H1 (cell line): Measurements from ENCODE around the gene EPHA3. TPM values are rescaled to one million over a fixed set of nuclear protein-coding genes. Genes with fewer than 3 reads are reported as not detected.

Experiments
- CTCF ChIA-PET: fragments of 300-600 bp; sonication (Branson Sonifier 250); formaldehyde crosslinking; loops from one replicate; lab custom pipeline; 2021; ENCODE audit not compliant: partially characterized antibody; lab: Charles Lee
- POLR2A ChIA-PET: fragments of 300-600 bp; sonication (Branson Sonifier 250); formaldehyde crosslinking; loops from one replicate; lab custom pipeline; 2021; ENCODE audit warnings: inconsistent platforms; ENCODE audit not compliant: partially characterized antibody; lab: Charles Lee
- DNase-seq, 2 experiments: peaks; one replicate each; pipeline versions ENCODE4 v3.0.0 to v3.0.0-alpha.2; 2010 to 2022; ENCODE audit warnings: low spot score in 2 of 2, low read depth in 1 of 2, mixed read lengths in 1 of 2
- FAIRE-seq: peaks from 2 replicates; lab custom pipeline; 2011; peaks lifted over from hg19 to GRCh38; lab: Jason Lieb, UNC
- H2AFZ ChIP-seq: 2 replicates; pipeline ENCODE4 v1.8.1; 2012; ENCODE audit warnings: low read length, inconsistent platforms
- H2AK5ac ChIP-seq: 2 replicates; pipeline ENCODE4 v1.6.1; 2013; ENCODE audit warnings: low read depth, low read length
- H2BK120ac ChIP-seq: replicated peaks from 2 replicates; pipeline ENCODE3; 2013; ENCODE audit warnings: low read depth, low read length, inconsistent platforms
- H2BK12ac ChIP-seq: 2 replicates; pipeline ENCODE4 v1.6.1; 2013; ENCODE audit warnings: low read depth, low read length
- H2BK15ac ChIP-seq: 2 replicates; pipeline ENCODE4 v1.6.1; 2013; ENCODE audit warnings: low read length
- H2BK20ac ChIP-seq: 2 replicates; pipeline ENCODE4 v1.6.1; 2013; ENCODE audit warnings: low read length
- H2BK5ac ChIP-seq: 2 replicates; pipeline ENCODE4 v1.6.1; 2013; ENCODE audit warnings: low read depth, low read length
- H3K14ac ChIP-seq: 2 replicates; pipeline ENCODE4 v1.6.1; 2013; ENCODE audit warnings: inconsistent platforms; ENCODE audit not compliant: insufficient read length
- H3K18ac ChIP-seq: 2 replicates; pipeline ENCODE4 v1.6.1; 2013; ENCODE audit warnings: low read length; ENCODE audit errors: extremely low read depth
- H3K23ac ChIP-seq: 2 replicates; pipeline ENCODE4 v1.6.1; 2013; ENCODE audit warnings: inconsistent platforms; ENCODE audit not compliant: insufficient read length
- H3K23me2 ChIP-seq: 2 replicates; pipeline ENCODE4 v1.6.1; 2013; ENCODE audit warnings: low read depth, low read length
- H3K27ac ChIP-seq: 2 replicates; pipeline ENCODE4 v1.6.1; 2011; ENCODE audit warnings: low read depth, low read length, inconsistent platforms
- H3K27me3 ChIP-seq, 4 experiments: replicated peaks in 1 of 4; 1 replicate in 1 of 4; 2 replicates in 3 of 4; pipeline versions ENCODE4 v1.6.1 to v1.8.1; 2011 to 2013; ENCODE audit warnings: low read length in 3 of 4, mild to moderate bottlenecking in 3 of 4, inconsistent platforms in 2 of 4, mixed read lengths in 2 of 4, moderate library complexity in 1 of 4; ENCODE audit not compliant: control insufficient read depth in 3 of 4, insufficient read depth in 3 of 4; ENCODE audit errors: extremely low read depth in 1 of 4
- H3K36me3 ChIP-seq, 4 experiments: 2 replicates each; pipeline versions ENCODE4 v1.6.1 to v1.8.1; 2011 to 2013; ENCODE audit warnings: mild to moderate bottlenecking in 4 of 4, low read length in 3 of 4, moderate library complexity in 2 of 4, control low read depth in 1 of 4, inconsistent platforms in 1 of 4; ENCODE audit not compliant: insufficient read depth in 4 of 4, control insufficient read depth in 2 of 4
- H3K4ac ChIP-seq: replicated peaks from 2 replicates; pipeline ENCODE3; 2013; ENCODE audit warnings: low read length, low read depth, mixed read lengths, inconsistent platforms; ENCODE audit not compliant: insufficient read length
- H3K4me1 ChIP-seq, 4 experiments: replicated peaks in 1 of 4; 1 replicate in 1 of 4; 2 replicates in 3 of 4; pipeline versions ENCODE4 v1.6.1 to v1.8.1; 2011 to 2013; ENCODE audit warnings: low read length in 3 of 4, inconsistent platforms in 2 of 4, mixed read lengths in 1 of 4; ENCODE audit not compliant: insufficient read depth in 4 of 4, control insufficient read depth in 3 of 4
- H3K4me2 ChIP-seq, 2 experiments: 2 replicates each; pipeline versions ENCODE4 v1.6.1 to v1.8.1; 2011 to 2013; ENCODE audit warnings: low read depth in 2 of 2, low read length in 2 of 2, control low read depth in 1 of 2, inconsistent platforms in 1 of 2, mild to moderate bottlenecking in 1 of 2; ENCODE audit not compliant: insufficient read depth in 1 of 2
- H3K4me3 ChIP-seq, 4 experiments: fragments of 200-600, 300-600 bp in 1 of 4; sonication (generic), shearing (Covaris generic), sonication (Bioruptor Twin) in 1 of 4; 2 replicates each; pipeline versions ENCODE4 v1.5.1 to v1.8.1; 2011 to 2016; ENCODE audit warnings: low read length in 4 of 4, low read depth in 3 of 4, control low read depth in 2 of 4, inconsistent platforms in 2 of 4, mild to moderate bottlenecking in 2 of 4, mixed read lengths in 1 of 4, moderate library complexity in 1 of 4; ENCODE audit not compliant: insufficient read depth in 2 of 4; ENCODE audit errors: extremely low read depth in 1 of 4
- H3K56ac ChIP-seq: replicated peaks from 2 replicates; pipeline ENCODE3; 2013; ENCODE audit warnings: low read depth, mild to moderate bottlenecking, mixed read lengths, low read length, inconsistent platforms; ENCODE audit not compliant: insufficient read length
- H3K79me1 ChIP-seq: 2 replicates; pipeline ENCODE4 v1.6.1; 2013; ENCODE audit warnings: low read depth, low read length, control low read depth
- H3K79me2 ChIP-seq, 2 experiments: 2 replicates each; pipeline versions ENCODE4 v1.6.1 to v1.8.1; 2012 to 2013; ENCODE audit warnings: low read length in 2 of 2, mild to moderate bottlenecking in 2 of 2, inconsistent platforms in 1 of 2; ENCODE audit not compliant: insufficient read depth in 2 of 2, control insufficient read depth in 1 of 2
- H3K9ac ChIP-seq, 4 experiments: replicated peaks in 1 of 4; 1 replicate in 1 of 4; 2 replicates in 3 of 4; pipeline versions ENCODE4 v1.6.1 to v1.8.1; 2011 to 2013; ENCODE audit warnings: low read depth in 3 of 4, low read length in 3 of 4, control low read depth in 2 of 4, mild to moderate bottlenecking in 2 of 4, moderate library complexity in 2 of 4, inconsistent platforms in 1 of 4; ENCODE audit errors: extremely low read depth in 1 of 4
- H3K9me3 ChIP-seq, 2 experiments: 2 replicates each; pipeline versions ENCODE4 v1.6.1 to v1.8.1; 2012 to 2013; ENCODE audit warnings: mild to moderate bottlenecking in 2 of 2, moderate library complexity in 2 of 2, control low read depth in 1 of 2, inconsistent platforms in 1 of 2, low read depth in 1 of 2, low read length in 1 of 2, mixed read lengths in 1 of 2; ENCODE audit not compliant: insufficient read depth in 2 of 2
- H4K20me1 ChIP-seq, 2 experiments: replicated peaks in 1 of 2; 2 replicates each; pipeline versions ENCODE3 to v1.8.1; 2011 to 2013; ENCODE audit warnings: inconsistent platforms in 2 of 2, low read length in 2 of 2, mild to moderate bottlenecking in 1 of 2; ENCODE audit not compliant: insufficient read depth in 2 of 2, control insufficient read depth in 1 of 2
- H4K5ac ChIP-seq: 2 replicates; pipeline ENCODE4 v1.6.1; 2013; ENCODE audit warnings: low read length, low read depth, mixed read lengths, inconsistent platforms; ENCODE audit not compliant: insufficient read length
- H4K8ac ChIP-seq: 2 replicates; pipeline ENCODE4 v1.8.0; 2013; ENCODE audit warnings: mild to moderate bottlenecking, moderate library complexity, low read length, inconsistent platforms; ENCODE audit not compliant: insufficient read depth; ENCODE audit errors: extremely low read depth
- H4K91ac ChIP-seq: replicated peaks from 2 replicates; pipeline ENCODE3; 2013; ENCODE audit warnings: low read length, mixed read lengths, inconsistent platforms; ENCODE audit not compliant: insufficient read length
- CHD1 ChIP-seq: IDR thresholded peaks from 2 replicates; pipeline ENCODE4 v1.6.1; 2012; ENCODE audit warnings: low read depth, low read length, improper control_type of control experiment
- CREB1 ChIP-seq: IDR thresholded peaks from 2 replicates; pipeline ENCODE4 v1.6.1; 2012; ENCODE audit warnings: inconsistent platforms
- CTBP2 ChIP-seq: IDR thresholded peaks from 2 replicates; pipeline ENCODE4 v1.7.0; 2011; ENCODE audit warnings: borderline replicate concordance, mild to moderate bottlenecking, moderate library complexity, mixed read lengths, low read length; ENCODE audit not compliant: insufficient read depth, insufficient read length
- EP300 ChIP-seq, 2 experiments: IDR thresholded peaks; 1 replicate in 1 of 2; 2 replicates in 1 of 2; pipeline ENCODE4 v1.6.1; 2011 to 2012; ENCODE audit warnings: low read depth in 2 of 2, low read length in 2 of 2, mild to moderate bottlenecking in 2 of 2, borderline replicate concordance in 1 of 2, inconsistent platforms in 1 of 2, moderate library complexity in 1 of 2
- FOSL1 ChIP-seq: IDR thresholded peaks from 2 replicates; pipeline ENCODE4 v1.6.1; 2011; ENCODE audit warnings: mild to moderate bottlenecking, low read depth, low read length, moderate library complexity; ENCODE audit not compliant: insufficient read depth
- JUN ChIP-seq: IDR thresholded peaks from 2 replicates; pipeline ENCODE4 v1.6.1; 2011; ENCODE audit warnings: low read depth, mild to moderate bottlenecking, improper control_type of control experiment, low read length
- KDM4A ChIP-seq: IDR thresholded peaks from one replicate; pipeline ENCODE4 v1.7.1; 2012; ENCODE audit warnings: low read depth, mild to moderate bottlenecking, moderate library complexity, low read length, inconsistent platforms; ENCODE audit not compliant: severe bottlenecking
- KDM5A ChIP-seq: fragments of 200-600 bp; IDR thresholded peaks from 2 replicates; pipeline ENCODE4 v1.7.1; 2012; ENCODE audit warnings: mild to moderate bottlenecking, low read length, inconsistent platforms, mixed read lengths
- MAFK ChIP-seq: IDR thresholded peaks from 2 replicates; pipeline ENCODE4 v1.6.1; 2012; ENCODE audit warnings: low read depth, mild to moderate bottlenecking, improper control_type of control experiment, low read length
- NANOG ChIP-seq: IDR thresholded peaks from 2 replicates; pipeline ENCODE4 v1.6.1; 2011; ENCODE audit warnings: low read length, low read depth, mild to moderate bottlenecking, inconsistent platforms; ENCODE audit not compliant: insufficient read depth, poor library complexity, severe bottlenecking
- POLR2A ChIP-seq, 2 experiments: IDR thresholded peaks; 1 replicate in 1 of 2; 2 replicates in 1 of 2; pipeline ENCODE4 v1.6.1; 2011; ENCODE audit warnings: low read depth in 2 of 2, low read length in 2 of 2, mild to moderate bottlenecking in 2 of 2; ENCODE audit errors: control extremely low read depth in 1 of 2
- SIX5 ChIP-seq: IDR thresholded peaks from 2 replicates; pipeline ENCODE4 v1.6.1; 2011; ENCODE audit warnings: mild to moderate bottlenecking, low read depth, low read length
- SP1 ChIP-seq: IDR thresholded peaks from 2 replicates; pipeline ENCODE4 v1.6.1; 2011; ENCODE audit warnings: low read depth, low read length
- WGBS, 2 experiments: shearing (Covaris generic) in 1 of 2; methylation state at CpG; one replicate each; pipeline versions ENCODE4 v1.1.6 to v1.1.7; 2013 to 2015; ENCODE audit warnings: low lambda C conversion rate in 2 of 2, mixed read lengths in 2 of 2, inconsistent platforms in 1 of 2, low coverage in 1 of 2, missing lambda C conversion rate in 1 of 2; ENCODE audit not compliant: insufficient replicate concordance in 2 of 2, insufficient coverage in 1 of 2, insufficient read length in 1 of 2; ENCODE audit errors: extremely low coverage in 1 of 2, missing lambda C conversion rate in 1 of 2; 5-methylcytosine and 5-hydroxymethylcytosine counted together
- polyA plus RNA-seq, 7 experiments: library from polyadenylated mRNA; depleted of rRNA in 3 of 7; stranded (reverse) in 5 of 7; unstranded in 2 of 7; fragments of >200 nt in 5 of 7; fragments of 200-250 nt in 2 of 7; gene quantifications; 1 replicate in 5 of 7; 2 replicates in 1 of 7; 4 replicates in 1 of 7; pipeline versions ENCODE4 v1.2.1 to v1.2.3, GENCODE V29; 2011 to 2013; ENCODE audit warnings: missing spikeins in 2 of 7, mixed read lengths in 2 of 7
- total RNA-seq: library from RNA; stranded (reverse); fragmentation: NEBNext Ultra II Directional; extraction: Animal tissue kit (Norgen Biotek cat#: 25700); gene quantifications from 2 replicates; pipeline ENCODE4 v1.2.1, GENCODE V29; 2021
- TF ChIP-seq, protein P1 (sequence below): IDR thresholded peaks from 2 replicates; pipeline ENCODE4 v1.6.1; 2012; ENCODE audit warnings: inconsistent platforms

EPHA3 gene
- total and polyA plus RNA-seq, 2 of the 8 experiments (the other 6 are each of a cell fraction or from before 2014, with no cell fraction given): 0.09 to 0.22 TPM

DNA sequence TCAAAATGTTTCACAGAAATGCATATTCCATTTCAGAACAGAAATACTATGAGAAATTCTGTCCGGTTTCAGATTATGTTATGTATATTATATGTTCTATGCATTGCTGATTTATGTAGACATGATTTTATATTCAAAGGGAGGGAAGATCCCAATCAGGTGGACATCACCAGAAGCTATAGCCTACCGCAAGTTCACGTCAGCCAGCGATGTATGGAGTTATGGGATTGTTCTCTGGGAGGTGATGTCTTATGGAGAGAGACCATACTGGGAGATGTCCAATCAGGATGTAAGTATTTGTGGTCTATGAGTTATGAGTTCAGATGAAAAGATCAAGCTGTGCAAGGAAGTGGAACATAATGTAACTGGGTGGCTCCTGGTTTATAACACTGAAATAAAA is 341.7 kb downstream of the EPHA3 start:
- Histone ChIP-seq H3K79me2 (no peaks in the 10 kb centered on the region), H2BK20ac (no peak overlapping the region), H2BK15ac (no peak overlapping the region), H2BK5ac (no peak overlapping the region), H2BK12ac (no peak overlapping the region), H3K79me1 (no peaks in the 10 kb centered on the region), H4K5ac (no peak overlapping the region), H3K14ac (no peak overlapping the region), H4K91ac (no peak overlapping the region), H2BK120ac (no peak overlapping the region), H3K4me3 (no peak overlapping the region), H4K8ac (no peak overlapping the region), H3K23ac (no peak overlapping the region), H3K36me3 (no peaks in the 10 kb centered on the region), H3K27me3 (no peaks in the 10 kb centered on the region), H2AFZ (no peak overlapping the region), H4K20me1 (no peaks in the 10 kb centered on the region), H3K56ac (no peak overlapping the region), H3K4me1 (no peaks in the 10 kb centered on the region), H2AK5ac (no peak overlapping the region), H3K4ac (no peak overlapping the region), H3K9ac (no peak overlapping the region), H3K9me3 (no peaks in the 10 kb centered on the region), H3K4me2 (no peak overlapping the region), H3K27ac (no peak overlapping the region), H3K23me2 (no peaks in the 10 kb centered on the region; the same call in 1 of the 2 replicates), H3K18ac (no peak overlapping the region)
- no peak for FAIRE-seq
- ChIA-PET POLR2A (no interaction called here), CTCF (no interaction called here)
- TF ChIP-seq FOSL1: no peak
- TF ChIP-seq MAFK: no peak
- TF ChIP-seq JUN: no peak
- TF ChIP-seq EP300 (IDR thresholded peaks at IDR 0.05; ENCODE audit: borderline replicate concordance in 1 of 2, low read depth in 2 of 2, low read length in 2 of 2): no peak
- TF ChIP-seq CREB1: no peak
- no peak for TF ChIP-seq NANOG
- TF ChIP-seq SIX5: no peak
- no peak for TF ChIP-seq SP1
- no peak for TF ChIP-seq KDM4A
- TF ChIP-seq CHD1: no peak
- no peak for TF ChIP-seq CTBP2
- TF ChIP-seq KDM5A: no peak
- TF ChIP-seq, protein P1, sequence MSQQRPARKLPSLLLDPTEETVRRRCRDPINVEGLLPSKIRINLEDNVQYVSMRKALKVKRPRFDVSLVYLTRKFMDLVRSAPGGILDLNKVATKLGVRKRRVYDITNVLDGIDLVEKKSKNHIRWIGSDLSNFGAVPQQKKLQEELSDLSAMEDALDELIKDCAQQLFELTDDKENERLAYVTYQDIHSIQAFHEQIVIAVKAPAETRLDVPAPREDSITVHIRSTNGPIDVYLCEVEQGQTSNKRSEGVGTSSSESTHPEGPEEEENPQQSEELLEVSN: no peak
- TF ChIP-seq POLR2A (IDR thresholded peaks at IDR 0.05; ENCODE audit: control extremely low read depth in 1 of 2, low read depth in 2 of 2, low read length in 2 of 2): no peak
- 97% methylated on average over 4 of the region's 4 CpGs; no CpG with 5 or more reads in 1 of the 2 experiments for WGBS, 2 experiments
- DNase-seq: no peak
